Activated CD4-positive, alpha-beta T cell treated with anti-CD3 and anti-CD28 coated beads, Interleukin-2, Interleukin-4, amounts not matched to agents 100 ng/mL and 50 ng/mL, durations not matched to agents 16 hours and 8 hours (primary cell): ENCODE data around the gene MARVELD2.
"Not testable (repeated sequence)": the region's sequence is repeated elsewhere in the genome, so short reads cannot be mapped to it uniquely, and the experiment has no call there.

Experiments
- DNase-seq: peaks from one replicate; pipeline ENCODE4 v3.0.0-alpha.2; 2020; ENCODE audit warnings: low spot score

The MARVELD2 gene

GRCh38 chr5:69449511-69449910, 34.6 kb downstream of the MARVELD2 start:
- no peak for DNase-seq

DNA sequence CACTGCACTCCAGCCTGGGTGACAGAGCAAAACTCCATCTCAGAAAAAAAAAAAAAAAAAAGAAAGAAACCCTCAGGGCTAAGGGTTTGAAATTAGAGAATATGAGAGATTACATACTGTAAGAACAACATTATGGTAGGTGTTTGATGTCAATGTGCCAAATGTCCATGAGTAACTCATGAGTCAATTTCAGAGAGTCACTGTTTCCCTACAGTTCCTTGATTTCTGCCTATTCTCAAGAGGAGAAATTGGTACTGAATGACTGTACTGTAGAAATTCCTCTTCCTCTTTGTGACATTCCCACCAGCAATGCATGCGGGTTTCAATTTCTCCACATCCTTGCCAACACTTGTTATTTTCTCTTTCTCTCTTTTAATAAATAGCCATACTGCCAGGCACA, 35.2 kb downstream of the MARVELD2 start:
- DNase-seq = no peak

DNA sequence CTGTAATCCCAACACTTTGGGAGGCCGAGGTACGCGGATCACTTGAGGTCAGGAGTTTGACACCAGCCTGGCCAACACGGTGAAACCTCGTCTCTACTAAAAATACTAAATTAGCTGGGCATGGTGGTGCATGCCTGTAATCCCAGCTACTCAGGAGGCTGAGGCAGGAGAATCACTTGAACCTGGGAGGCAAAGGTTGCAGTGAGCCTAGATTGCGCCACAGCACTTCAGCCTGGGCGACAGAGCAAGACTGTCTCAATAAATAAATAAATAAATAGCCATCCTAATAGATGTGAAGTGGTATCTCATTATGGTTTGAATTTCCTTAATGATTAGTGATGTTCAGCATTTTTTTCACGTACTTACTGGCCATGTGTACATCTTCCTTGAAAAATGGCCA, 35.6 kb downstream of the MARVELD2 start:
- DNase-seq = not testable (repeated sequence)

- no peak for DNase-seq
Observed at GRCh38 chr5:69451941-69452647, 37.2 kb downstream of the MARVELD2 start.

GRCh38 chr5:69453487-69453886, 38.6 kb downstream of the MARVELD2 start:
- DNase-seq = not testable (repeated sequence)

DNA sequence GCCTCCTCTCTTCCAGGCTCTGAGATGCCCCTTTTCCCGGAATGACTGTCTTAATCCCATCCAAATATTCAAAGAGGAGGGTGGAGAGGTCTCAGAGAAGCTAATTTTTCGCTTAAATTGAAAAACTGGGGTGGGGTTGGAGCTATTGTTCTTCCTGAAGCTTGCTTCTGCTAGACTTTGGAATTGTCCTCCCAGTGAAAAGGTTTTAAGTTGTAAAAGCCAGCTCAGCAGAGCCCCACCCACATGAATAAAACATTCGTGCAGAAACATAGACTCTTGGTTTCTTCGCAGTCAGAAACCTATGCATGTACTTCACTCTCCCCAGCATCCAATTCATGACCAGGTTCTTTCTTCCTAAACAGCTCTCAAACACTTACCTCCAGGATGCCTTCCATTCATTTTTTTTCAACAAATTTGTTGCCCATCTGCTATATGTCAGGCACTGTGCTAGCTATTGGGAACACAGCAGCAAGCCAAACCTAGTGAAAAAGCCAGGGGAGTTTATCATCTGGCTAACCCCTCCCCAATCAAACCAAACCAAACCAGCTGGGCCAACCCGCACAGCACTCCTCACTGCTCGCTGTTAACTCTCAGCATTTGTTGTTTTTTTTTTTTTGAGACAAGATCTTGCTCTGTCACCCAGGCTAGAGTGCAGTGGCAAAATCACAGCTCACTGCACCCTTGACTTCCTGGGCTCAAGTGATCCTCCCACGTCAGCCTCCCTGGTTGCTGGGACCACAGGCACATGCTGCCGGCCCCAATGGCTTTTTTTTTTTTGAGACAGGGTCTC, 39.7 kb downstream of the MARVELD2 start:
- DNase-seq = no peak

- not testable (repeated sequence) for DNase-seq
Observed at GRCh38 chr5:69455428-69455988, 40.6 kb downstream of the MARVELD2 start.

DNA sequence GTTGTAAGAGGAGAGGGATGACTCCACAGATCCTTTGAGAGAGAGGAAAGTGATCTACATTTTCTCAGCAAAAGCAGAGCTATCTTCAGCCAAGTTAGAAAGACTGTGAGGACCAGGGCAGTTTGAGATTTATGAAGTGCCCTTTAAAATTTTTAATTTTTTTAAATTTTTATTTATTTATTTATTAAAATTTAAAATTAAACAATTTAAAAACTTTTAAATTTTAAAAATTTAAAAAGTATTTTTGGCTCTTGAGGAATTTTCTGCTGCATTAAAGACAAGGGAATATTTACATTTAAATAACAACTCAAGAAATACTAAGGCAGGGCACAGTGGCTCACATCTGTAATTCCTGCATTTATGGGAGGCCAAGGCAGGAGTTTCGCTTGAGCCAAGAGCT, 47.3 kb downstream of the MARVELD2 start:
- no peak for DNase-seq

- not testable (repeated sequence) for DNase-seq
Observed at GRCh38 chr5:69466375-69466774, 51.5 kb downstream of the MARVELD2 start.

GRCh38 chr5:69467442-69468225, 52.7 kb downstream of the MARVELD2 start:
- no peak for DNase-seq

GRCh38 chr5:69468631-69469030, 53.7 kb downstream of the MARVELD2 start:
- DNase-seq = no peak

GRCh38 chr5:69471516-69471915, 56.6 kb downstream of the MARVELD2 start:
- DNase-seq = not testable (repeated sequence)

DNA sequence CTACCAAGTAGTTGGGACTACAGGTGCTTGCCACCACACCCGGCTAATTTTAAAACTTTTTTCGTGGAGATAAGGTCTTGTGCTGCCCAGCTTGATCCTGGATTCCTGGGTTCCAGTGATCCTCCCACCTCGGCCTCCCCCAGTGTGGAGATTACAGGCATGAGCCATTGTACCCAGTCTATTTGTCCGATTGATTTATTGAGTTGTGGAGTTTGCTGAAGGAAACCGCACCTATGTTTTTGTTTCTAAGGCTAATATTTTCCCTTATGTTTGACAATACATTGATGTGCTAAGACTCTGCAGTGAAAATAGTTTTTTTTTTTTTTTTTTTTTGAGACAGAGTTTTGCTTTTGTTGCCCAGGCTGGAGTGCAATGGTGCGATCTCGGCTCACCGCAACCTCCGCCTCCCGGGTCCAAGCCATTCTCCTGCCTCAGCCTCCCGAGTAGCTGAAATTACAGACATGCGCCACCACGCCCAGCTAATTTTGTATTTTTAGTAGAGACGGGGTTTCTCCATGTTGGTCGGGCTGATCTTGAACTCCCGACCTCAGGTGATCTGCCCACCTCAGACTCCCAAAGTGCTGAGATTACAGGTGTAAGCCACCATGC, 57.7 kb downstream of the MARVELD2 start:
- not testable (repeated sequence) for DNase-seq

DNA sequence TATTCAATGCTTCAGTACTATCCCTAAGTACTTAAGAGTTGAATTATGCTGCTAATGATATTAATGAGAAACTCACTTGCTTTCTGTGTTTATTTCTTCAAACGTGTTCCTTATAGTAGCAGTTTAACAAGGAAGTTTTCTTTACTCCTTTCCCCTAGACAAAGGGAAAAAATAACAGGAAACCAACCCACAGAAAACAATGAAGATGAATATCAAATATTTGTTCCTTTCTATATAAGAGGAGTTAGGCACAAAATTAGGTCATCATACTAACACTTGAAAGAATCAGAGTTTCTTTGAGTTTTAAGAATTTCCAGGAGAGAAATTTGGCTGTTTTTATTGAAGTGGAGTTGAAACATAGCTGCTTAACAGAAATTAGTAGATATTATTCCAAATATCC, 62.3 kb downstream of the MARVELD2 start:
- DNase-seq = no peak

- not testable (repeated sequence) for DNase-seq
Observed at GRCh38 chr5:69478296-69478695, 63.4 kb downstream of the MARVELD2 start.

- no peak for DNase-seq
Observed at GRCh38 chr5:69484891-69485290, 70.0 kb downstream of the MARVELD2 start.

DNA sequence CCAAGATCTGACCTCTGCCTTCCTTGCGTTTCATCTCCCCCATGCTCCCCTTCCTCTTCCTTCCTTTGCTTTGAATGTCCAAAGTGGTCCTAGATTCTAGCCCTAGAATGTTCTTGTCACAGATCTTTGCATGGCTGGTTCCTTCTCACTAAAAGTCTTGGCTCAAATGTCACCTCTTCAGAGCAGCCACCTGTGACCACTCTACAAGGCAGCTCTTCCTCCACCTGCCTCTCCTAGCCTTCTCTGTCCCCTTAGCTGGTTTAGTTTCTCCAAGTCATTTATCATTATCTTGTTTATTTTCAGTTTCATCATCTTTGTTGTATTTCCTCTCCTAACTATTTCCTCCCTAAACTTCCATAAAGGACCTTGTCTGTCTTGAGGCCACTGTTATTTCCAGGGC, 70.6 kb downstream of the MARVELD2 start:
- no peak for DNase-seq

DNA sequence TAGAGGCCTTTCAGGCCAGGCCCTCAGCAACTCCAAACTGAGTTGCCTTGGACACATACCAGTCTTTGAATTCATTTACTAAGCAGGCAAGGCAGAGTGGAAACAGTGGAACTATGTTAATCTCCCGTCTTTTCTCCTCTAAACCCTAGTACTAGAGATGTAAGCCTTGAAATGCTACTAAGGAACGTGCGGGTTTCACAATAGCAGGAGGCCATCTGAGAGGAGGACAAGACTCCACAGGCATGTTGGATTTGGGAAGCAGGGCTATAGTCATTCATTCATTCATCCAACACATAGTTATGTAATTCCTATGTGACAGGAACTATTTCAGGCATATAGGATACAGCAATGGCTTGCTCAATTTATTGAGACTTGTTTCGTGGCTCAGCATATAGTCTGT, 74.3 kb downstream of the MARVELD2 start:
- DNase-seq = no peak

- no peak for DNase-seq
Observed at GRCh38 chr5:69491027-69491426, 76.1 kb downstream of the MARVELD2 start.

DNA sequence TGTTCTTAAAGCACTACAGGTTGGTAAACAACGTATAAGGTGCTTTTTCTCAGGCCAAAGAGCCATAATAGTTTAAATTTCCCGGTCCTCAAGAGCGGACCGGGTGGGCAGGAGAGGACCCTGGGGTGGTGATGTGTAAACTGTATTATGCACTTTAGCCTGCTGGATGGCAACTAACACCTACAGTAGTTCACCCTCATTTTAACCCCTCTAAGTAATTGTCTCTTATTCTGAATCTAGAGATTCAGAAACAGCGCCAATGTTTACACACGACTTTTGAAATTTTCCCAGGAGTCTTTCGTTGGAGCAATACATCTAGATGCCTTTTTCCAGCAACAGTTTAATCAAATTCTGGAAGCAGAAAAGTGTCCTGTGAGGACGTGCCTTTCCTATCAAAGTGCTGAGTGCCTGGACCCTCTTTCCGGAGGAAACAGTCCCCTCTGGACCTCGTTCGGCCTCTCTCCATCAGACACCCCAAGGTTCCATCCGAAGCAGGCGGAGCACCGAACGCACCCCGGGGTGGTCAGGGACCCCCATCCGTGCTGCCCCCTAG, 77.0 kb downstream of the MARVELD2 start:
- DNase-seq = no peak

- DNase-seq = no peak
Observed at GRCh38 chr5:69492391-69492922, 77.5 kb downstream of the MARVELD2 start, which contains the start of gene OCLN. Gene OCLN, plus strand, starts transcription at chr5:69492790. Its CDS starts 11,455 bp downstream, at chr5:69504245.
